Mesodermal cell (in vitro differentiated cells): ENCODE data around the gene CRYGN.

Experiments
- H3K27ac ChIP-seq: 2 replicates; pipeline ENCODE4 v1.7.0; 2013; ENCODE audit warnings: mild to moderate bottlenecking, low read depth, low read length, moderate library complexity; ENCODE audit not compliant: severe bottlenecking
- H3K36me3 ChIP-seq: 2 replicates; pipeline ENCODE4 v1.7.1; 2013; ENCODE audit warnings: mild to moderate bottlenecking, low read length, moderate library complexity; ENCODE audit not compliant: control insufficient read depth, insufficient read depth
- H3K4me1 ChIP-seq: one replicate; pipeline ENCODE4 v1.7.1; 2013; ENCODE audit warnings: mild to moderate bottlenecking, low read length; ENCODE audit not compliant: insufficient read depth, control insufficient read depth, poor library complexity, severe bottlenecking
- H3K4me3 ChIP-seq: 2 replicates; pipeline ENCODE4 v1.7.0; 2013; ENCODE audit warnings: low read length, control low read depth, mild to moderate bottlenecking; ENCODE audit not compliant: insufficient read depth, poor library complexity, severe bottlenecking; ENCODE audit errors: extremely low read depth
- H3K9me3 ChIP-seq: 2 replicates; pipeline ENCODE4 v1.7.1; 2013; ENCODE audit warnings: mild to moderate bottlenecking, low read length, moderate library complexity; ENCODE audit not compliant: control insufficient read depth
- WGBS, 2 experiments: methylation state at CpG; one replicate each; pipeline ENCODE4 v1.1.5; 2013; ENCODE audit warnings: missing lambda C conversion rate in 2 of 2; ENCODE audit not compliant: insufficient coverage in 2 of 2; 5-methylcytosine and 5-hydroxymethylcytosine counted together

CRYGN gene

DNA sequence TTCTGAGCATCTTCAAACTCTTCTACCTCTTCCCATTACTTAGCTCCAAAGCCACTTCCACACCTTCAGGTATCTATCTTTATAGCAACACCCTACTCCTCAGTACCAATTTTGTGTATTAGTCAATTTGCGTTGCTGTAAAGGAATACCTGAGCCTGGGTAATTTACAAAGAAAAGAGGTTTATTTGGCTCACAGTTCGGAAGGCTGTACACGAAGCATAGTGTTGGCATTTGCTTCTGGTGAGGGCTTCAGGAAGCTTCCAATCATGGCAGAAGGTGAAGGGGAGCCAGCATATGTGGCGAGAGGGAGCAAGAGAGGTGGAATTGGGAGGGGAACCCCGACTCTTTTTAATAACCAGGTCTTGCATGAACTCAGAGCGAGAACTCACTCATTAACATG is 17.6 kb upstream of the CRYGN start:
- peaks cover 7% of the 10 kb centered on the region for H3K4me1 ChIP-seq
- H3K27ac ChIP-seq: no peak overlapping the region
- peaks cover 9% of the 10 kb centered on the region for H3K9me3 ChIP-seq
- WGBS, 2 experiments: 91 to 100% methylated on average over 2 to 4 of the region's 6 CpGs
- H3K36me3 ChIP-seq: peaks cover 7% of the 10 kb centered on the region
- H3K4me3 ChIP-seq: no peak overlapping the region

DNA sequence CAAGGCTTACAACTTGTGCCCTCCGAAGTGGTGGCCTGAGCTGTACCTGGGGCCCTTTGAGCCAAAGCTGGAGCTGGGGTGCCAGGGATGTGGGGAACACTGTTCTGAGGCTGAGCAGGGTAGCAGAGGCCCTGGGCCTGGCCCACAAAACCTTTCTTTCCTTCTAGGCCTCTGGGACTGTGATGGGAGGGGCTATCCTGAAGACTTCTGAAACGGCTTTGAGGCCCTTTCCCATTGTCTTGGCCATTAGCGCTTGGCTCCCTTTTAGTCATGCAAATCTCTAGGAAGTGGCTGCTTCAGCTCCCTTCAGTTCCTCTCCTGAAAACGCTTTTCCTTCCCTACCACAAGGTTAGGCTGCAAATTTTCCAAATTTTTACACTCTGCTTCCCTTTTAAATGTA is 16.8 kb upstream of the CRYGN start:
- no peak overlapping the region for H3K27ac ChIP-seq
- H3K36me3 ChIP-seq: no peaks in the 10 kb centered on the region
- peaks cover 7% of the 10 kb centered on the region for H3K4me1 ChIP-seq
- WGBS, 2 experiments: 37 to 51% methylated on average over 2 to 3 of the region's 4 CpGs
- no peak overlapping the region for H3K4me3 ChIP-seq
- H3K9me3 ChIP-seq: peaks cover 6% of the 10 kb centered on the region

DNA sequence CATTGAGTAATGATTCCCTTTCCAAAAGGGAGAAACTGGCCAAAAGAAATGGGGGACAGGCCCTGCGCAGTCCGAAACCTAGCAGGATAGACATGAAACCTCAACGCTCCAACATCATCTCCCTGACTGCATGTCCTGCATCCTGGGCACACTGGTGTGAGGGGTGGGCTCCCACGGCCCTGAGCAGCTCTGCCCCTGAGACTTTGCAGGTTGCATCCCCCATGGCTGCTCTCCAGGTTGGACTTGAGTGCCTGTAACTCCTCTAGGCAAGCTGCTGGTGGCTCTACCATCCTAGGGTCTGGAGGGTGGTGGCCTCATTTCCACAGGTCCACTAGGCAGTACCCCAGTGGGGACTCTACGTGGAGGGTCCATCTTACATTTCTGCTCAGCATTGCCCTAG is 16.3 kb upstream of the CRYGN start:
- Histone ChIP-seq H3K27ac (no peak overlapping the region), H3K4me1 (peaks cover 7% of the 10 kb centered on the region), H3K9me3 (peaks cover 6% of the 10 kb centered on the region), H3K36me3 (no peaks in the 10 kb centered on the region), H3K4me3 (no peak overlapping the region)
- WGBS, 2 experiments: 89 to 91% methylated on average over 4 to 5 of the region's 5 CpGs

DNA sequence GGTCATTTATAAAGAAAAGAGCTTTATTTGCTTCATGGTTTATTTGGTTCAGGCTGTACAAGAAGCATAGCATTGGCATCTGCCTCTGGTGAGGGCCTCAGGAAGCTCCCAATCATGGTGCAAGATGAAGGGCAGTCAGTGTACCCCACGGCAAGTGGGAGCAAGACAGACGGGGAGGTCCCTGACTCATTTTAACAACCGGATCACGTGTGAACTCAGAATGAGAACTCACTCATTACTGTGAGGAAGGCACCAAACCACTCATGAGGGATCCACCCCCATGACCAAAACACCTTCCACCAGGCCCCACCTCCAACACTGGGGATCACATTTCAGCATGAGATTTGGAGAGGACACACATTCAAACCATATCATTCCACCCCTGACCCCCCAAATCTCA is 15.7 kb upstream of the CRYGN start:
- Histone ChIP-seq H3K9me3 (peaks cover 6% of the 10 kb centered on the region), H3K4me3 (no peak overlapping the region), H3K27ac (no peak overlapping the region), H3K36me3 (no peaks in the 10 kb centered on the region), H3K4me1 (peaks cover 4% of the 10 kb centered on the region)
- 89 to 98% methylated on average over 4 of the region's 4 CpGs for whole genome bisulfite sequencing, 2 experiments

DNA sequence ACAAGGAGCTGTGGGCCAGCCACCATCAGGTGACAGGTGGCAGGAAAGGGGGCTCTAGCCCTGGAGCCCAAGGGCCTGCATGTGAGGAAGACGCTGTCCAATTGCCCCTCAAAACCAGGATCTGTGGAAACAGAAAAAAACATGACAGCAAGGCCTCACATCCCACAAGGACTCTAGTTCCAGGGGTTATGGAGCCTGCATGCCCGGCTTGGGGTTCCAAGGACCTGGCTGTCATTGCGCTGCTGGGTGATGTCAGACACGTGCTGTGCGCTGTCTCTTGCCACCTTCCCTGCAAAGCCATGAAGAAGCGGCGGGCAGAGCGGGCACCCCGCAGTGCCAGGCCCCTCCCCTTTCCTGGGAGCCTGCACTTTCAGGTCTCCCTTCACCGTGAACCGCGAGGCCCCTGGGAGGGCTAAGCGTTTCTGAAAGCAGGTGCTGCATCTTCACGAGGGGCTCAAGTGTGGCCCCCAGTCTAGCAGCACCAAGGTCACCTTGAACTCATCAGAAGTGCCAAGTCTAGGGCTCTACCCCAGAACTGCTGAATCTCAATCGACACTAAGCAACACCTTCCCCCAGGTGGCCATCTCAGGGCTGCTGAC is 15.1 kb upstream of the CRYGN start:
- Histone ChIP-seq H3K36me3 (no peaks in the 10 kb centered on the region), H3K9me3 (peaks cover 6% of the 10 kb centered on the region), H3K27ac (no peak overlapping the region), H3K4me3 (no peak overlapping the region), H3K4me1 (no peaks in the 10 kb centered on the region)
- 84 to 90% methylated on average over 14 to 15 of the region's 15 CpGs for WGBS, 2 experiments

DNA sequence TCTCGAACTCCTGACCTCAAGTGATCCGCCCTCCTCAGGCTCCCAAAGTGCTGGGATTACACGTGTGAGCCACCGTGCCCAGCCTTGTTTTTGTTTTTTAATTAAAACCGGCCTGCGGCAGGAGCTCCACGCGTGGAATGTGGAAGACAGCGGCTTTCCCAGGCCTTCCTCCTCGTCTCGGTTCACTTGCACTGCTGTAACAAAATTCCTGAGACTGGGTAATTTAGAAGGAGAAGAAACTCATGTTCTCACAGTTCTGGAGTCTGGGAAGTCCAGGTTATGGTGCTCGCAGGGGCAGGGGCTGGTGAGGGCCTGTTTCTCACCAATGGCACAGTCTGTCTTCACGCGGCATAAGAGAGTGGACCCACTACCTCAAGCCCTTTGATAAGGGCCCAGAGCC is 14.4 kb upstream of the CRYGN start:
- WGBS, 2 experiments: 90 to 96% methylated on average over 13 to 14 of the region's 14 CpGs
- Histone ChIP-seq H3K4me1 (no peaks in the 10 kb centered on the region), H3K27ac (no peak overlapping the region)

DNA sequence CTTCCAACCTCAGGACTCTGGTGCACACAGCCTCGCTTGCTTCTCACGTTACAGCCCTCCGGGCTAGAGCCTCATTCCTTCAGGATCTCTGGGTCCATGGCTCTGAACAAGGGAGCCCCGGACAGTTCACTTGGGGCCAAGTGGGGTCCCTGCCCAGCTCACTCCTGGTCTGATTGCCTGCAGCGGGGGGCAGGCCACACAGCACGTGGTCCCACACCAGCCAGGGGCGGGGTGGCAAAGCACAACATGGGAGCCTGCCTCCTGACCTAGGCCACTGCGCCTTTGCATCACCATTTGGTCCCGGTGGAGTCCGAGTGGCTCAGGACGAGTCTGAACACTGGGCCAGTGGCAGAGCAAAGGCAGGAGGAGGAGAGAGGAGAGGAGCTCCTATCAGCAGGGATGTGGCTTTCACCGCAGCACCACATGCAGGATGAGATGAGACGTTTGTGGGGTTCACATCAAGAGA is 13.4 kb upstream of the CRYGN start:
- peaks cover 6% of the 10 kb centered on the region for H3K9me3 ChIP-seq
- 85 to 88% methylated on average over 11 to 12 of the region's 13 CpGs for WGBS, 2 experiments
- H3K36me3 ChIP-seq: no peaks in the 10 kb centered on the region
- H3K4me3 ChIP-seq: no peak overlapping the region
- no peak overlapping the region for H3K27ac ChIP-seq
- H3K4me1 ChIP-seq: no peaks in the 10 kb centered on the region

More for the DNA sequence above, 14.4 kb upstream of the CRYGN start:
- H3K36me3 ChIP-seq: no peaks in the 10 kb centered on the region
- peaks cover 6% of the 10 kb centered on the region for H3K9me3 ChIP-seq
- no peak overlapping the region for H3K4me3 ChIP-seq

DNA sequence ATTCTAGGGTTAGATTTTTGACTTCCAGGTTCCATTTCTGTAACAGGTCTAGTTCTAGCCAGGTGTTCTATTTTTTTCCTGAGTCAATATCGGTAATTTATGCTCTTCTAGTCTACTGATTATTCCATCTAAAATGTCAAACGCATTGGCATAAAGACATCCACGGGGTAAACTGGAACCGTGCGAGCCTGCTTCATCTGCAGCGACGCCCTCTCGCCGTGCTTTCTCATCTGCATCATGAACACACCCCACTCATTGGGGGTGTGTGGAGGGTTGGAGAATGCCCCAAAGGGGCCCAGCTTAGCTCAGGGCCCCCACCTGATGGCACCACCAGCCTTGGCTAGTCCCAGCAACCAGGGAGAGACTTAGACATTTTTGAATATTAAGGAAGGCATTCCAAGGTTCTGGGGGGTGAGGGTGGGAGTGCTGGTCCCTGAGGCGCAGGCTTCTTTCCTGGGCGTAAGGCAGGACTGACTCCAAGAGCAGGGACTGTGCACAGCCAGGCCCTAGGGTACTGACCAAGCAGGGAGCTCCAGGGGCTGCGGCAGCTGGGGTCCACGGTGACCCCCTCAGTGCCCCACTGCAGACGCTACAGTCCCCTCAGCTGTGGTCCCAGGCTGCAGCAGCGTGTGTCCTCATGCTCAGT is 12.9 kb upstream of the CRYGN start:
- no peaks in the 10 kb centered on the region for H3K36me3 ChIP-seq
- H3K27ac ChIP-seq: no peak overlapping the region
- H3K4me1 ChIP-seq: no peaks in the 10 kb centered on the region
- no peak overlapping the region for H3K4me3 ChIP-seq
- WGBS, 2 experiments: 79 to 86% methylated on average over 11 of the region's 15 CpGs
- H3K9me3 ChIP-seq: peaks cover 3% of the 10 kb centered on the region

DNA sequence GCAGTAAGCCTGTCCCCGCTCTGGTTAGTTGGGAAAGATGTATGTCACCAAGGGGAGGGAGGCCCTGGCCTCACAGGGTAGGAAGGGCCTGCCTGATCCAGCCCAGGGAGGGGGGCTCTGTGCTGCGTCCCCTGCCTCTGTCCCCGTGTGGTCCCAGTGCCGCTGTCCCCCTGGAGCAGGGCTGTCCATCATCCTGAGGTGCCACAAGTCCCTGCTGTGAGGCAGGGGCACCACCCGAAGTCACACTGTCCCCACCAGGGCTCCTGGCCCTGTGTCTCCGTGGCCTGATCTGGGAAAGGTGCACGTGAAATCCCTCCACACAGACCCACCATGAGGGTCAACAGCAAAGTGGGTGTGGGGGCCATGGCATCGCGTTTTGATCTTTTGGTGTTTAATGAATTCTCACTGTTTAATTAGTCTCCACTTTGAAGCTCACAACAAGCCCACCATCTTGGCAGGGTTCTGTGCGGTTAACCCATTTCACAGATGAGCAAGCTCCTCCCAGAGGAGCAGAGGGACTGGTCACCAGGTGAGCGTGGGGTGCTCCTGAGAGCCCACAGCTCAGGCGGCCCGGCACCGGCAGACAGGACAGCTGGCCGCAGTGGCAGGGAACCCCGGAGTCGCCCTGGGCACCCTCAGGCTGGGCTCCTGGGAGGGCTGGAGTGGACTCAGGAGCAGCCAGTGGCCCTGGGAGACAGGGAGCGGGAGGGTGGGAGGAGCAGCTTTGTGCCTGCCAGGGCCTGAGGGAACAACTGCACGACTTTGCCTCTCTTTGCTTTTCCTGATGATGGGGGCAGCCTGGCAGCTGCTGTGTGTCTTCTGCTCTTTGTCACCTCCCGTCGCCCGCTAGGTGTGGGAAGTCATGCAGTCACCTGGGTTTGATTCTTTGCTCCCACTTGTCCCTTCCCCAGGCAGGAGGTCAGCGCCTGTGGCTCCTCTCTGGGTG is 12.0 kb upstream of the CRYGN start:
- H3K9me3 ChIP-seq: no peaks in the 10 kb centered on the region
- no peaks in the 10 kb centered on the region for H3K36me3 ChIP-seq
- no peaks in the 10 kb centered on the region for H3K4me1 ChIP-seq
- WGBS, 2 experiments: 89 to 91% methylated on average over 18 of the region's 23 CpGs
- no peak overlapping the region for H3K27ac ChIP-seq
- H3K4me3 ChIP-seq: no peak overlapping the region

DNA sequence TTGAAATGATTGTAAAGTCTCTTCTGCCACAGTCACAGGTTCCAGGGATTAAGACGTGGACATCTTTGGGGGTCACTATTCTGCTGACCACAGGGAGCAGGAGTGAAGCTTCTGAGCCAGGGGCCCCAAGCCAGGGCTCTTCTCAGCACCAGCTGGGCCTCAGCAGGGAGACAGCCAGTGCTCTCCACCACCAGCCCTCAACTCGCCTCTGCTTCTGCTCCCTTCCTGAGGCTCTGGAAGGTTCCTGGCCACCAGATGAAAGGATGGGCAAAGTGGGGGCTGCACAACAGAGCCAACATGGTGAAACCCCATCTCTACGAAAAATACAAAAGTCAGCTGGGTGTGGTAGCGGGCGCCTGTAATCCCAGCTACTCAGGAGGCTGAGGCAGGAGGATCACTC is 11.2 kb upstream of the CRYGN start:
- WGBS, 2 experiments: 82 to 96% methylated on average over 4 of the region's 5 CpGs

More for the DNA sequence above, 11.2 kb upstream of the CRYGN start:
- no peak overlapping the region for H3K4me3 ChIP-seq
- H3K36me3 ChIP-seq: no peaks in the 10 kb centered on the region
- H3K9me3 ChIP-seq: no peaks in the 10 kb centered on the region
- H3K27ac ChIP-seq: no peak overlapping the region
- H3K4me1 ChIP-seq: no peaks in the 10 kb centered on the region
